ENCODE measurements around the gene SLC25A26. TPM values are rescaled to one million over a fixed set of nuclear protein-coding genes. Genes with fewer than 3 reads are reported as not detected.

The SLC25A26 gene
- total and polyA plus RNA-seq, 2 of the 13 experiments (the other 11 are each of a cell fraction or from before 2014, with no cell fraction given): 23.1 to 32.7 TPM

GRCh38 chr3:66220602-66221377, at the start of gene SLC25A26 (continued):
- TF ChIP-seq THRA (CRISPR knock-in tag; IDR thresholded peaks at IDR 0.05; ENCODE audit: borderline replicate concordance) (no peak), CENPT (CRISPR knock-in tag; IDR thresholded peaks at IDR 0.05; ENCODE audit: low read depth) (no peak), ZNF251 (CRISPR knock-in tag; IDR thresholded peaks at IDR 0.05) (no peak), ZBTB21 (CRISPR knock-in tag; IDR thresholded peaks at IDR 0.05) (0 out of 2 replicates have a peak, but pooled peaks have one; percentile 68), U2AF2 (IDR thresholded peaks at IDR 0.05; ENCODE audit: low read depth, low read length) (0 out of 2 replicates have a peak, but pooled peaks have one; percentile 21), CREB1 (IDR thresholded peaks at IDR 0.05) (peak; percentile 91), CREB1 (CRISPR knock-in tag; IDR thresholded peaks at IDR 0.05) (peak; percentile 93), PHF21A (CRISPR knock-in tag; IDR thresholded peaks at IDR 0.05) (0 out of 2 replicates have a peak, but pooled peaks have one; percentile 20), ZSCAN12 (CRISPR knock-in tag; IDR thresholded peaks at IDR 0.05) (no peak), ZBTB39 (CRISPR knock-in tag; IDR thresholded peaks at IDR 0.05) (no peak), ZNF605 (CRISPR knock-in tag; IDR thresholded peaks at IDR 0.05) (peak; percentile 87), HDAC6 (IDR thresholded peaks at IDR 0.05; ENCODE audit: low read depth, low read length) (no peak), FOXO4 (CRISPR knock-in tag; conservative IDR thresholded peaks at IDR 0.05) (no peak), ZNF816 (CRISPR knock-in tag; IDR thresholded peaks at IDR 0.05; ENCODE audit: borderline replicate concordance) (0 out of 2 replicates have a peak, but pooled peaks have one; percentile 33), ZNF557 (CRISPR knock-in tag; IDR thresholded peaks at IDR 0.05) (0 out of 2 replicates have a peak, but pooled peaks have one; percentile 75), ETV5 (CRISPR knock-in tag; IDR thresholded peaks at IDR 0.05; ENCODE audit: borderline replicate concordance) (peak; percentile 61; the same call in 1 of the 2 replicates), ZNF629 (CRISPR knock-in tag; conservative IDR thresholded peaks at IDR 0.05) (no peak), TP53 (CRISPR knock-in tag; conservative IDR thresholded peaks at IDR 0.05) (0 out of 2 replicates have a peak, but pooled peaks have one; percentile 37), TOE1 (CRISPR knock-in tag; IDR thresholded peaks at IDR 0.05) (no peak), ZNF724P (CRISPR knock-in tag; IDR thresholded peaks at IDR 0.05; ENCODE audit: borderline replicate concordance) (peak; percentile 81; the same call in 1 of the 2 replicates), ZFP36L1 (CRISPR knock-in tag; IDR thresholded peaks at IDR 0.05) (peak; percentile 56; the same call in 1 of the 2 replicates)
- TF ChIP-seq, protein P1, sequence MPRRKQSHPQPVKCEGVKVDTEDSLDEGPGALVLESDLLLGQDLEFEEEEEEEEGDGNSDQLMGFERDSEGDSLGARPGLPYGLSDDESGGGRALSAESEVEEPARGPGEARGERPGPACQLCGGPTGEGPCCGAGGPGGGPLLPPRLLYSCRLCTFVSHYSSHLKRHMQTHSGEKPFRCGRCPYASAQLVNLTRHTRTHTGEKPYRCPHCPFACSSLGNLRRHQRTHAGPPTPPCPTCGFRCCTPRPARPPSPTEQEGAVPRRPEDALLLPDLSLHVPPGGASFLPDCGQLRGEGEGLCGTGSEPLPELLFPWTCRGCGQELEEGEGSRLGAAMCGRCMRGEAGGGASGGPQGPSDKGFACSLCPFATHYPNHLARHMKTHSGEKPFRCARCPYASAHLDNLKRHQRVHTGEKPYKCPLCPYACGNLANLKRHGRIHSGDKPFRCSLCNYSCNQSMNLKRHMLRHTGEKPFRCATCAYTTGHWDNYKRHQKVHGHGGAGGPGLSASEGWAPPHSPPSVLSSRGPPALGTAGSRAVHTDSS (CRISPR knock-in tag; conservative IDR thresholded peaks at IDR 0.05): no peak
